ENCODE results near the gene MAP3K7. TPM values are rescaled to one million over a fixed set of nuclear protein-coding genes. Genes with fewer than 3 reads are reported as not detected.

MAP3K7 gene
- total RNA-seq, 2 donors from 2014 or later = 16.0 to 16.6 TPM

DNA sequence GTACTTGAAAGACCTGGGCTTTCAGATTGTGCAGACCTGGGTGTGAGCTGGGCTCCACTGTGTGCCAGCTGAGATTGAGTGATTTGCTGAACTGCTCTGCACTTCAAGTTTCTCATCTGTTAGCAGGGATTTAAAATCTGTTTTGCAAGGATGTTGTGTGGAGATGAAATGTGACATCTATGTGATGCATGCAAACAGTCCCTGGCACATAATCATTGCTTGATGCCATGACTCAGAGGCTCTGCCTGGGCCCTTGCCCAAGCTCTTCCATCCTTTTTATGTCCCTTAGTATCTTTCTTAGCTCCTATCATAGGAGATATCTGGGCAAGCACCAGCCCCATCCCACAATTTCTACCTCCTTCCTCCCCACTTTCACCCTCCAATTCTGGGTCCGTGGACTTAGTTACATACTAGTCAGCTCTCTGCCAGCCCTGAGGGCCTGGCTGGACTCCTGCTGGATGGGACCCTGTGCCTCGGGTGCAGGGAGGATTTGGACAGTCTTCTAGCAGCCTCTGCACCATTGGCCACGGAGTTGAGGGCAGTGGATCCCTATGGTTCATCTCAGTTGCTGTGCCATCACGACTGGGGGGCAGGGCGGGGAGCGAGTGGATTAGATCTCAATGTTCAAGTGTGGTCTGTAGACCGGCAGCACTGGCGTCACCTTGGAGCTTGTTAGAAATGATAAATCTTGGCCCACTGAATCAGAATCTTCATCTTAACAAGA lies 103.6 kb downstream of the MAP3K7 start:
- no peaks in the 10 kb centered on the region for H3K36me3 Mint-ChIP-seq (ENCODE audit: low read depth)
- H3K4me3 Mint-ChIP-seq = no peak overlapping the region
- DNase-seq (no peak), ATAC-seq (no peak)
- no peak overlapping the region for H3K27ac Mint-ChIP-seq
- no peaks in the 10 kb centered on the region for H3K9me3 ChIP-seq (ENCODE audit: control insufficient read depth, low read length, poor library complexity, severe bottlenecking)
- peaks cover 8% of the 10 kb centered on the region for H3K4me1 Mint-ChIP-seq
- no peaks in the 10 kb centered on the region for H3K27me3 Mint-ChIP-seq

DNA sequence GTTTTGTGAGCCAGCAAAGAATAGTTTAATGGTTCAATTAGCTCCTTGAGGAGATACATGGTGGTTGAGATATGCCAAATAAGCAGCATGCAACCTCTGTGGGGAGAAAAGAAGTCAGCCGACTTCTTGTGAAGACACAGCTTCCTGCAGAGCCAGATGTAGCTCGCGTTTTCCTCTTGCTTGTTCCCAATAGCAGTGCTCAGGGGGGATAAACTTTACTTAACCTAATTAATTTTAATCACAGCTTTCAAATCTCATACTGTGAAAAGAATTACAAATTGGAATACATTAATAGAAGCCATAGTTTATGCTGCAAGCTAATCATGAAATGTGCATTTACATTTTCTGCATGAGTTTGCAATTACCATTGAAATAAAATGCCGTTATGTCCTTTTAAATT lies 106.2 kb downstream of the MAP3K7 start:
- DNase-seq (no peak), ATAC-seq (no peak)
- Mint-ChIP-seq H3K27ac (no peak overlapping the region), H3K4me1 (peaks cover 11% of the 10 kb centered on the region), H3K36me3 (ENCODE audit: low read depth) (no peaks in the 10 kb centered on the region), H3K4me3 (no peak overlapping the region), H3K27me3 (no peaks in the 10 kb centered on the region)
- no peaks in the 10 kb centered on the region for H3K9me3 ChIP-seq (ENCODE audit: control insufficient read depth, low read length, poor library complexity, severe bottlenecking)

DNA sequence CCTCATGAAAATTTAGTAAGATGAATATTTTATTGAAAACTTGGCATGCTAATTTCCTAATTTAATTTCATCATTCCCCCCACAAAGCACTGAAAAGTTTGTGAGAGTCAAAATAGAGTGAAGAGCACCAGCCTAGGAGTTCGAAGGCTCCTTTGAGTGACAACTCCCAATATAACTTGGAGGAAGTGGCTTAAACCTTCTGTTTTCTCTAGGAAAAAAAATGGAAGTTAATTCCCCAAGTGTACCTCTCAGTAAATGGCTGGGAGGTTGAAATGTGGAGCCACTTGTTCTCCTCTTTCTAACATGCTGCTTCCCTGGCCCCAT lies 107.3 kb downstream of the MAP3K7 start:
- peaks cover 13% of the 10 kb centered on the region for H3K4me1 Mint-ChIP-seq
- H3K27me3 Mint-ChIP-seq = no peaks in the 10 kb centered on the region
- peak overlapping the region; percentile 92 for H3K27ac Mint-ChIP-seq
- ATAC-seq = no peak
- H3K4me3 Mint-ChIP-seq = no peak overlapping the region
- no peak for DNase-seq
- H3K36me3 Mint-ChIP-seq (ENCODE audit: low read depth) = no peaks in the 10 kb centered on the region
- no peaks in the 10 kb centered on the region for H3K9me3 ChIP-seq (ENCODE audit: control insufficient read depth, low read length, poor library complexity, severe bottlenecking)

DNA sequence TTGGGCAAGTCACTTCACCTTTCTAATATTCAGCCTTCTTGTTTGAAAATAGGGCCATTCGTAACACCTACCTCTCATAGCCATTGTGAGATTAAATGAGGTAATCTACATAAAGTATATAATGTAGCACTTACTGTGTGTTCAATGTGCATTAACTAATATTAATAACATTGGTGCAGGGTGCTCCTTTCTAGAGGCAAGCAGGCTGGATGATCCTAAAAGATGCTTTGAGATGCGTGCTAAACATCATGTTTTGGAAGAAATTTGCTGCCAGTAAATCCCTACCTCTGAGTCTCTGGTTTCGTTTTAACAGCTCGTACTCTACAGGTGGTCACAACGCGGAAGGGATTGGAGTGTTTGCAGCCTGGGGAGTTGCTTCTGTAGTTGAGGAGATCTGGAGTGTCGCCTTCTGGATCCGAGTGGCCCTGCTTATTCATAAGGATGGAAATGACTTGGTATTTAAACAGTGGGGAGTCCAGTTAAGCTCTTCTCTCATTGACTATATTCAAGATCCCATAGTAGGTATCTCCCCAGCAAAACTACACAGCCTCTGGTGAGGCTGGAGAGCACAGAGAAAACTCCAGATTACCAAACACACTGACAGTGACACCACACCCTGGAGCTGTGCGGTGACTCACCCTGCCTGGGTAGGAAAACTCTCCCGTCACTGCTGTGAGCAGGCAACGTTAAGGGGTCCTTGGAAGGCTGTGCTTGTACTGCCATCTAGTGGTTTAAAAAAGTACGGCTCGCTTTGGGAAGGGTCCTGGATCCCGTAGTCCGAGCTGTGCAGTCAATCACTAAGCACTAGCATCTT lies 107.9 kb downstream of the MAP3K7 start:
- ATAC-seq (peak; percentile 97), DNase-seq (peak; percentile 45 to 68 (median 64))
- H3K27ac Mint-ChIP-seq = peak overlapping the region; percentile 92
- H3K4me3 Mint-ChIP-seq = peak overlapping the region; percentile 63
- no peaks in the 10 kb centered on the region for H3K27me3 Mint-ChIP-seq
- no peaks in the 10 kb centered on the region for H3K9me3 ChIP-seq (ENCODE audit: control insufficient read depth, low read length, poor library complexity, severe bottlenecking)
- peaks cover 17% of the 10 kb centered on the region for H3K4me1 Mint-ChIP-seq
- H3K36me3 Mint-ChIP-seq (ENCODE audit: low read depth) = no peaks in the 10 kb centered on the region

DNA sequence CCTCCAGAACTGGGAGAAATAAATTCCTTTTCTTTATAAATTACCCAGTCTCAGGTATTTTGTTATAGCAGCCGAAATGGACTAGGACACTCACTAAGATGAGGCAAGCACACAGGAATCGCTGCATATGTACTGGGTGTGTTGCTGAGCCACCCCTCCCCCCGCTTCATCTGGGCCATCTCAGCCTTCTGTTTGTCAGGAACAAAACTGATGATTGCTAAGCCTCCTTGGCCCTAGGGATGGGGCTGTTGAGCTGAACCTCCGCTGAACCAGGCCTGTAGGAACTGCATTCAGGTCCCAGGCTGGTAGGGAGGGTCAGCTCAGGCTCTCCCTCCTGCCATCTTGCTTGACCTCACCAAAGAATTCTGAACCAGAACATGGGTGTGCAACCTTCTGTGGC lies 108.6 kb downstream of the MAP3K7 start:
- DNase-seq (no peak), ATAC-seq (no peak)
- Mint-ChIP-seq H3K27me3 (no peaks in the 10 kb centered on the region), H3K4me3 (no peak overlapping the region), H3K4me1 (peaks cover 24% of the 10 kb centered on the region), H3K27ac (peak overlapping the region; percentile 92), H3K36me3 (ENCODE audit: low read depth) (no peaks in the 10 kb centered on the region)
- no peaks in the 10 kb centered on the region for H3K9me3 ChIP-seq (ENCODE audit: control insufficient read depth, low read length, poor library complexity, severe bottlenecking)

DNA sequence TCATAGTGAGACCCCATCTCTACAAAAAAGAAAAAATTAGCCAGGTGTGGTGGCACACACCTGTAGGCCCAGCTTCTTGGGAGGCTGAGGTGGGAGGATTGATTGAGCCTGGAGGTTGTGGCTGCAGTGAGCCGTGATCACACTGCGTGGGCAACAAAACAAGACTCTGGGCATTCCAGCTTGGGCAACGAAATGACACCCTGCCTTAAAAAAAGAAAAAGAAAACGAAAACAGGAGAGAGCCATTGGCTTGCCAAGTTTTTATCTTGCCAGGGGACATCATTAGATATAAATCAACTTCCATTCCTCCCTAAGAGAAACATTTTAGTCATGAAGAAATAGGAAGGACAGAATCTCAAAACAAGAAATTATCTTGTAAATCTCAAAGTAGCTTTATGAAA lies 109.5 kb downstream of the MAP3K7 start:
- Mint-ChIP-seq H3K27me3 (no peaks in the 10 kb centered on the region), H3K4me1 (peaks cover 27% of the 10 kb centered on the region), H3K4me3 (no peak overlapping the region), H3K27ac (no peak overlapping the region), H3K36me3 (ENCODE audit: low read depth) (no peaks in the 10 kb centered on the region)
- H3K9me3 ChIP-seq (ENCODE audit: control insufficient read depth, low read length, poor library complexity, severe bottlenecking) = no peaks in the 10 kb centered on the region
- DNase-seq (no peak), ATAC-seq (no peak)

DNA sequence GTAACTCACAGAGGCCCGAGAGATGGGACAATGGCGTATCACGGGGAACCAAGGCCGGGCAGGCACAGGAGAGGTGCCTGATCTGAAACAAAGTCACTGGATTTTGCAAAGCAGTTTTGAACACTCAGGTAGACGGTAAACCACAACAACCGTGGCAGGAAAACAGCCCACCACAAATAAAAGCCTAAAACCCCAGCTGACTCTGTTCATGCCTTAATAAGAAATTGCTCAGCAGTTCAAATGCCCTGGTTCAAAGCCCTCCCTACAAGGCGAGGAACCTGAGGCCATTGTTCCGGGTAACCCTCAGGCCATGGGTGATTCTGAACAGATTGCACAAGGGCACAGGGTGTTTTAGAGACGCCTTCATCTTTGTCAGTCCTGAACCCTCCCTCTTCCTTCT lies 114.2 kb downstream of the MAP3K7 start:
- H3K27ac Mint-ChIP-seq = peak overlapping the region; percentile 29
- H3K4me1 Mint-ChIP-seq = peaks cover 31% of the 10 kb centered on the region
- H3K36me3 Mint-ChIP-seq (ENCODE audit: low read depth) = no peaks in the 10 kb centered on the region
- DNase-seq (no peak), ATAC-seq (peak; percentile 62)
- no peaks in the 10 kb centered on the region for H3K27me3 Mint-ChIP-seq
- H3K4me3 Mint-ChIP-seq = peak overlapping the region; percentile 64
- no peaks in the 10 kb centered on the region for H3K9me3 ChIP-seq (ENCODE audit: control insufficient read depth, low read length, poor library complexity, severe bottlenecking)

DNA sequence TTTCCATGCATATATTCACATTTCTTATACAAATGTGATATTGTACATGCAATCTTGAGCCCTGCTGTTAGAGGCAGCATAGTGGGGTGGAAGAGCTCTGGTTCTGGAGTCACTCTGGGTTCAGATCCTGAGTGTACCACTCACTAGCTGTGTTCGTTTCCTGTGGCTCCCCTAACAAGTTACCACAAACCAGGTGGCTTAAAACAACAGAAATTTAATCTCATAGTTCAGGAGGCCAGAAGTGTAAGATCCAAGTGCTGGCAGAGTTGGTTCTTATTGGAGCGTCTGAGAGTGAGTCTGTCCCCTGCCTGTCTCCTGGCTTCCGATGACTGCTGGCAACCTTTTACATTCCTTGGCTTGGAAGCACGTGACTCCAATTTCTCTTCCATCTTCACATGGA lies 115.6 kb downstream of the MAP3K7 start:
- no peak for ATAC-seq
- Mint-ChIP-seq H3K27me3 (no peaks in the 10 kb centered on the region), H3K4me3 (no peak overlapping the region), H3K4me1 (peaks cover 31% of the 10 kb centered on the region), H3K27ac (no peak overlapping the region), H3K36me3 (ENCODE audit: low read depth) (no peaks in the 10 kb centered on the region)
- no peak for DNase-seq
- no peaks in the 10 kb centered on the region for H3K9me3 ChIP-seq (ENCODE audit: control insufficient read depth, low read length, poor library complexity, severe bottlenecking)

DNA sequence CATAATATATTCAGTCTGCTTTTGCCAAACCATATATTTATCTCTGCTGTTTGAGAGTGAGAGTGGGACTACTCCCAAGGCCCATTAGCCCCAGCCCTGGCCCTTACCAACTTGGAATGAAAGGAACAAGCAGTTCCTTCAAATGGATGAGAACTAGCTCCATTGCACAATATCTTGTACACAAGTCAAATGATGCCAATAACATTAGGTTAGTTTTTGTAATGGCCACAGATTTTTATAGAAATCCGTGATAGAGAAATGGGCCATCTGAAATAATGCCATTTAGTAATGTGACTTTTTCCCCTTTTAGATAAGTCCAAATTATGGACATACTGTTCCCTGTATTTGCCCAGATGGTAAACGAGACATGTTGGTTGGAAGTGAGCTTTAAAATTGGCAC lies 117.0 kb downstream of the MAP3K7 start:
- Mint-ChIP-seq H3K36me3 (ENCODE audit: low read depth) (no peaks in the 10 kb centered on the region), H3K4me1 (peaks cover 34% of the 10 kb centered on the region), H3K27ac (no peak overlapping the region), H3K4me3 (no peak overlapping the region), H3K27me3 (no peaks in the 10 kb centered on the region)
- no peaks in the 10 kb centered on the region for H3K9me3 ChIP-seq (ENCODE audit: control insufficient read depth, low read length, poor library complexity, severe bottlenecking)
- DNase-seq (no peak), ATAC-seq (no peak)

DNA sequence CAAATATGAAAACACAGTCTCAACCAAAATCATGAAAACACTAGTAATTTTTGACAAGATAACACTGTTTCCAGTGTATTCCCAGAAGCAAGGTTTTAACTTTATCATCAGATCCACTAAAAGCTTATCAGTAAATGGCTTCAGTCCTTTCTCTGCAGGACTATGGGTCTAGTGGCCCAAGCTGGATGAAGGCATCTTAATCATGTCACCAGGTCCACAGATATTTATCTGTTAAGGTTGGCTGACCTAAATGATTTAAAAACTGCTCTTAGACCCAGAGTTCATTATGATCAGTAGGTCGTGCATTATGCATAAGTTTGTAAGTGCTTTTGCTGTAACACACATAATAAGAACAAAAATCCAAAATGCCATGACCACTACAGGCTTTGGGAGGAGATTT lies 118.0 kb downstream of the MAP3K7 start:
- no peaks in the 10 kb centered on the region for H3K9me3 ChIP-seq (ENCODE audit: control insufficient read depth, low read length, poor library complexity, severe bottlenecking)
- Mint-ChIP-seq H3K27ac (no peak overlapping the region), H3K36me3 (ENCODE audit: low read depth) (no peaks in the 10 kb centered on the region), H3K4me1 (peaks cover 35% of the 10 kb centered on the region), H3K27me3 (no peaks in the 10 kb centered on the region), H3K4me3 (no peak overlapping the region)
- ATAC-seq (no peak), DNase-seq (no peak)

DNA sequence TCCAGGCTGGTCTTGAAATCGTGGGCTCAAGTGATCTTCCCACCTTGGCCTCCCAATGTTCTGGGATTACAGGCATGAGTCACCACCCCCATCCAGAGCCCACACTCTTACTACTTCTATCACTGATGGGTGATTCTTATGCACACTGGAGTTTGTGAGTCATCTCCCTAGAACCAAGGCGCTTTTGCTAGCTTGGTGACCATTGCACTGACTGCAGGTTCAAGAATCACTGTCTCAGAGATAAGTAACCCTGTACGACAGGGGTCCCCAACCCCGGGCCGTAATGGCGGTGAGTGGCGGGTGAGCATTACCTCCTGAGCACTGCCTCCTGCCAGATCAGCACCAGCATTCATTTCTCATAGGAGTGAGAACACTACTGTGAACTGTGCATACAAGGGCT lies 118.8 kb downstream of the MAP3K7 start:
- peaks cover 37% of the 10 kb centered on the region for H3K4me1 Mint-ChIP-seq
- ATAC-seq (no peak), DNase-seq (no peak)
- H3K9me3 ChIP-seq (ENCODE audit: control insufficient read depth, low read length, poor library complexity, severe bottlenecking) = no peaks in the 10 kb centered on the region
- no peak overlapping the region for H3K4me3 Mint-ChIP-seq
- H3K27me3 Mint-ChIP-seq = no peaks in the 10 kb centered on the region
- H3K36me3 Mint-ChIP-seq (ENCODE audit: low read depth) = no peaks in the 10 kb centered on the region
- no peak overlapping the region for H3K27ac Mint-ChIP-seq

DNA sequence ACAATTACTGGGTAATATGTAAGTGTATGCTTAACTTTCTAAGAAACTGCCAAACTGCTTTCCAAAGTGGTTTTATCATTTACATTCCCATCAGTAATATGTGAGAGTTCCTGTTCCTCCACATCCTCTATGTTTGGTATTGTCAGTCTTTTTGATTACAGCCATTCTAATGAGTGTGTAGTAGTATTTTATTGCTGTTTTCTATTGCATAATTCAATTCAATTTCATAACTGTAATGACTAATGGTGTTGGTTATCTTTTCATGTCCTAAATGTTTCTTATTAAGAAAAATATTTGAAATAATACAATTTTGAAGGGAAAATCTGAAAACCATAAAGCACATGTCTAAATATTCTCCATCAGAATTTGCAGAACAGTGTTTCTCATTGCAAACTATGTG lies 119.3 kb downstream of the MAP3K7 start:
- Mint-ChIP-seq H3K4me3 (no peak overlapping the region), H3K27ac (no peak overlapping the region), H3K36me3 (ENCODE audit: low read depth) (no peaks in the 10 kb centered on the region), H3K4me1 (peaks cover 38% of the 10 kb centered on the region), H3K27me3 (no peaks in the 10 kb centered on the region)
- no peaks in the 10 kb centered on the region for H3K9me3 ChIP-seq (ENCODE audit: control insufficient read depth, low read length, poor library complexity, severe bottlenecking)
- ATAC-seq (no peak), DNase-seq (no peak)

DNA sequence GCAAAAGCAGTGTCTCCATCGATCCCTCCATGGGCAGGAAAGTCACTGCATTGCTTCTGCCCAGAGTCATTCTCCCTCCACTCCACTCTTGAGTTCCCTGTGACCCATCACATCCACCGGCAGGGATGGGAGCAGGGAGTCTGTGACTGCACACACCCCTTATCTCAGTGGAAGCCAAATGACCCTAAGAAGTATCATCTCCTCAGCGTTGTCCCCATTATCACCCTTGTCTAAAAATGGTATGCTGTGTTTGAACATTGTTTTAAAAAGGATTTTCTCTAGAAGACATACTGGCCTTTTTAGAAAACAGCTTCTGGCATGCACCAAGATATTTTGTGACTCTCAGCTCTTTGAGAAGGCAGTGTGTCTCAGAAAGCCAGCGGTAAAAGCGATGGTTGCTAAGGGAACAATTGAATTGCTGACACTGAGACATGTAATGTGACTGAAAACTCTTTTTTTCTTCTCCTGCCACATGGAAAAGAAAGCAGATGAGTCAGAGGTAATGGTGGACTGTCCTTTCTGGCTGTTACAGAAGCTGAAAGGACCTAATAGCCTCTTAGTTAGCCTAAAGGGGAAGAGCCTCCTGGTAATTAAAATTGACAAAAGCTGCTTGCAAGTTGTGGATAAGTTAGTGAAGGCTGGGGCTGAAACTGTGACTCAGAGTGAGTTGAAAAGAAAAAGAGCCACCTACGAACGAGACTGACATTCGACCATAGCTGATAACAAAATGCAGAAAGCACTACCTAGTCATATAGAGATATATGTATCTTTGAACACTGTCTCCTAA lies 120.5 kb downstream of the MAP3K7 start:
- no peaks in the 10 kb centered on the region for H3K9me3 ChIP-seq (ENCODE audit: control insufficient read depth, low read length, poor library complexity, severe bottlenecking)
- no peak for ATAC-seq
- peaks cover 36% of the 10 kb centered on the region for H3K4me1 Mint-ChIP-seq
- no peaks in the 10 kb centered on the region for H3K36me3 Mint-ChIP-seq (ENCODE audit: low read depth)
- H3K27me3 Mint-ChIP-seq = no peaks in the 10 kb centered on the region
- H3K27ac Mint-ChIP-seq = peak overlapping the region; percentile 29
- H3K4me3 Mint-ChIP-seq = no peak overlapping the region
- DNase-seq = no peak
